ENCODE results near the gene ATAD1. TPM values are rescaled to one million over a fixed set of nuclear protein-coding genes. Genes with fewer than 3 reads are reported as not detected.

Gene ATAD1
- total and polyA plus RNA-seq, 10 of the 15 experiments (the other 5 are each of a cell fraction or from before 2014, with no cell fraction given) = 24.7 to 59.3 (median 41.1) TPM

DNA sequence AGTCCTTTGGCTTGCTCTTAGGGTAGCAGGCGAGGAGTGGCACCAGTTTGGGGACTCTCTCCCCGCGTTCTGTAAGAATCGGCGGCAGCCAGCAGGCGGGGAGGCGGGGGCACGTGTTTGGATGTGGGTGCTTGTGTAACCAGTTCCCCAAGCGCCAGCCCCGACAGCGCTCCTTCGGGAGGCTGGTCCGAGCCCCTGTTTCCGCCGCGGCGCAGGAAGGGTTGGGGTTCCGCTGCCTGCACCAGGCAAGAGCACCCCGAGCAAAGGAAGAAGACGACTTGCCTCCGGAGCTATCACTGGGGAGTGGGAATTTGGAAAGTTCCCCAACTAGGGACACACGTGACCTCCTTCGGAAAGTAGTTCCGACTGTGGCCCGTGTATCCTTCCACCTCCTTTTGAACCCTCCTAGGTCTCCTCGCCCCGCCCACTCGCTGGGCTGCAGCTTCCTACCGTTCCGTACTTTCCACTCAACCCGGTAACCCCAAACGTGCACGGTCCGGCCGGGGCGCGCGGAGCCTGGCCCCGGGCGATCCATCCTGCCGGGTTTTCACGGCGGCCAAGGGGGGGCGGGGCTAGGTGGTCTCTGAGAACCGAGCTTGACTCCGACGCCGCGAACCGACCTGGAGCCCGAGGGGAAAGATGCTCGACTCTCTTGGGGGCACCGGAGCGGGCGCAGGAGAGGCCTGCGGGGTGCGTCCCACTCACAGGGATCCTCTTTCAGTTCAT lies 44.1 kb upstream of the ATAD1 start (continued):
- TF ChIP-seq CTCF (IDR thresholded peaks at IDR 0.05 in 2 of 3, conservative IDR thresholded peaks at IDR 0.05 in 1 of 3; ENCODE audit: control insufficient read depth in 2 of 3, extremely low read depth in 1 of 3, insufficient read depth in 1 of 3, low read depth in 3 of 3, low read length in 3 of 3) (no peak), EZH2 (IDR thresholded peaks at IDR 0.05; ENCODE audit: borderline replicate concordance, control insufficient read depth, low read depth, low read length) (no peak), FOXM1 (IDR thresholded peaks at IDR 0.05; ENCODE audit: low read depth, low read length) (peak; percentile 74; the same call in 1 of the 2 replicates), ATF7 (IDR thresholded peaks at IDR 0.05; ENCODE audit: low read depth) (peak; percentile 29; the same call in 1 of the 2 replicates), YY1 (IDR thresholded peaks at IDR 0.05; ENCODE audit: low read depth, low read length) (peak; percentile 93), MEF2B (IDR thresholded peaks at IDR 0.05; ENCODE audit: partially characterized antibody, poor library complexity, severe bottlenecking) (peak; percentile 79), IRF5 (IDR thresholded peaks at IDR 0.05; ENCODE audit: borderline replicate concordance) (no peak), E2F4 (IDR thresholded peaks at IDR 0.05; ENCODE audit: low read depth, low read length) (peak; percentile 28; the same call in 1 of the 2 replicates), ETV6 (conservative IDR thresholded peaks at IDR 0.05 in 1 of 2, IDR thresholded peaks at IDR 0.05 in 1 of 2; ENCODE audit: borderline replicate concordance in 1 of 2, low read depth in 1 of 2) (peak in 1 of 2 experiments; percentile 80; a peak in 2 of 4 replicates), MEF2A (IDR thresholded peaks at IDR 0.05; ENCODE audit: insufficient read depth, low read depth, low read length) (peak; percentile 73; the same call in 1 of the 2 replicates), BHLHE40 (IDR thresholded peaks at IDR 0.05; ENCODE audit: borderline replicate concordance in 1 of 2, low read depth in 2 of 2, low read length in 1 of 2) (peak; percentile 96 to 99), EP300 (IDR thresholded peaks at IDR 0.05; ENCODE audit: borderline replicate concordance in 1 of 2, control insufficient read depth in 1 of 2, low read depth in 2 of 2, low read length in 2 of 2) (peak in 1 of 2 experiments; percentile 72; a peak in 2 of 4 replicates), PAX5 (IDR thresholded peaks at IDR 0.05; ENCODE audit: borderline replicate concordance, low read depth, low read length) (peak; percentile 44; the same call in 1 of the 2 replicates), ZBED1 (IDR thresholded peaks at IDR 0.05; ENCODE audit: borderline replicate concordance) (0 out of 2 replicates have a peak, but pooled peaks have one; percentile 21)
- TF ChIP-seq, protein P1, sequence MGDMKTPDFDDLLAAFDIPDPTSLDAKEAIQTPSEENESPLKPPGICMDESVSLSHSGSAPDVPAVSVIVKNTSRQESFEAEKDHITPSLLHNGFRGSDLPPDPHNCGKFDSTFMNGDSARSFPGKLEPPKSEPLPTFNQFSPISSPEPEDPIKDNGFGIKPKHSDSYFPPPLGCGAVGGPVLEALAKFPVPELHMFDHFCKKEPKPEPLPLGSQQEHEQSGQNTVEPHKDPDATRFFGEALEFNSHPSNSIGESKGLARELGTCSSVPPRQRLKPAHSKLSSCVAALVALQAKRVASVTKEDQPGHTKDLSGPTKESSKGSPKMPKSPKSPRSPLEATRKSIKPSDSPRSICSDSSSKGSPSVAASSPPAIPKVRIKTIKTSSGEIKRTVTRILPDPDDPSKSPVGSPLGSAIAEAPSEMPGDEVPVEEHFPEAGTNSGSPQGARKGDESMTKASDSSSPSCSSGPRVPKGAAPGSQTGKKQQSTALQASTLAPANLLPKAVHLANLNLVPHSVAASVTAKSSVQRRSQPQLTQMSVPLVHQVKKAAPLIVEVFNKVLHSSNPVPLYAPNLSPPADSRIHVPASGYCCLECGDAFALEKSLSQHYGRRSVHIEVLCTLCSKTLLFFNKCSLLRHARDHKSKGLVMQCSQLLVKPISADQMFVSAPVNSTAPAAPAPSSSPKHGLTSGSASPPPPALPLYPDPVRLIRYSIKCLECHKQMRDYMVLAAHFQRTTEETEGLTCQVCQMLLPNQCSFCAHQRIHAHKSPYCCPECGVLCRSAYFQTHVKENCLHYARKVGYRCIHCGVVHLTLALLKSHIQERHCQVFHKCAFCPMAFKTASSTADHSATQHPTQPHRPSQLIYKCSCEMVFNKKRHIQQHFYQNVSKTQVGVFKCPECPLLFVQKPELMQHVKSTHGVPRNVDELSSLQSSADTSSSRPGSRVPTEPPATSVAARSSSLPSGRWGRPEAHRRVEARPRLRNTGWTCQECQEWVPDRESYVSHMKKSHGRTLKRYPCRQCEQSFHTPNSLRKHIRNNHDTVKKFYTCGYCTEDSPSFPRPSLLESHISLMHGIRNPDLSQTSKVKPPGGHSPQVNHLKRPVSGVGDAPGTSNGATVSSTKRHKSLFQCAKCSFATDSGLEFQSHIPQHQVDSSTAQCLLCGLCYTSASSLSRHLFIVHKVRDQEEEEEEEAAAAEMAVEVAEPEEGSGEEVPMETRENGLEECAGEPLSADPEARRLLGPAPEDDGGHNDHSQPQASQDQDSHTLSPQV (IDR thresholded peaks at IDR 0.05) = 0 out of 2 replicates have a peak, but pooled peaks have one; percentile 61
- TF ChIP-seq, protein P2, sequence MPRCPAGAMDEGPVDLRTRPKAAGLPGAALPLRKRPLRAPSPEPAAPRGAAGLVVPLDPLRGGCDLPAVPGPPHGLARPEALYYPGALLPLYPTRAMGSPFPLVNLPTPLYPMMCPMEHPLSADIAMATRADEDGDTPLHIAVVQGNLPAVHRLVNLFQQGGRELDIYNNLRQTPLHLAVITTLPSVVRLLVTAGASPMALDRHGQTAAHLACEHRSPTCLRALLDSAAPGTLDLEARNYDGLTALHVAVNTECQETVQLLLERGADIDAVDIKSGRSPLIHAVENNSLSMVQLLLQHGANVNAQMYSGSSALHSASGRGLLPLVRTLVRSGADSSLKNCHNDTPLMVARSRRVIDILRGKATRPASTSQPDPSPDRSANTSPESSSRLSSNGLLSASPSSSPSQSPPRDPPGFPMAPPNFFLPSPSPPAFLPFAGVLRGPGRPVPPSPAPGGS (IDR thresholded peaks at IDR 0.05; ENCODE audit: borderline replicate concordance, insufficient read depth, low read depth, low read length, poor library complexity, severe bottlenecking) = peak; percentile 88

Measured in GM12878 (cell line).